KOPT-K1 (cell line): Measurements from ENCODE around the gene ZNF692.

Experiments used
- H3K27ac ChIP-seq: fragments of 200-600 bp; sonication (generic); 2 replicates; pipeline ENCODE4 v1.5.1; 2016; ENCODE audit warnings: antibody characterized with exemption, mild to moderate bottlenecking, low read depth, low read length; ENCODE audit not compliant: poor library complexity, severe bottlenecking
- H3K36me3 ChIP-seq: fragments of 200-600 bp; sonication (generic); 2 replicates; pipeline ENCODE4 v1.5.1; 2017; ENCODE audit warnings: antibody characterized with exemption, mild to moderate bottlenecking, low read length, moderate library complexity; ENCODE audit not compliant: insufficient read depth
- H3K9me3 ChIP-seq: fragments of 200-600 bp; sonication (generic); 2 replicates; pipeline ENCODE4 v1.5.1; 2017; ENCODE audit warnings: antibody characterized with exemption, low read length, mild to moderate bottlenecking; ENCODE audit not compliant: insufficient read depth, poor library complexity, severe bottlenecking

Gene ZNF692

GRCh38 chr1:248825909-248826760 lies 32.8 kb downstream of the ZNF692 start, which contains the start of gene SH3BP5L:
Gene SH3BP5L, minus strand, starts transcription at chr1:248825915. Its CDS starts 980 bp downstream, at chr1:248824935.
- peak within 1 kb of the TSS; percentile 88 for H3K27ac ChIP-seq
- H3K36me3 ChIP-seq: peaks cover 25% of the 10 kb centered on the region
- no peaks in the 10 kb centered on the region for H3K9me3 ChIP-seq

DNA sequence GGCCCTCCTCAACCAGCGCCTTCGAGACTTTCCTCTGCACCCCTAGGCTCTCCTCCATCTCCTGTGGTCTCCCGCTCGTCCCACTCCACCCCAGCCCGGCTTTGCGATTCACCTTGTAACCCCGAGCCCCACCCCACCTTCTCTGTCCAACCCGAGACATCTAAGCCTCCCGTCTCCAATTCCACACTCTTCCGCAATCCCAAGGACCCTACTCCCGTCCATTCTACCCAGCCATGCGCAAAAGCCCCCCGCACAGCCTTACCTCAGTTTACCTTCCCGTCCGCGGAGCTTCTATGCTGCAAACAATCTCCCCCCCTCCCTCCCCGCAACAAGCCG lies 33.3 kb downstream of the ZNF692 start:
- no peaks in the 10 kb centered on the region for H3K9me3 ChIP-seq
- H3K27ac ChIP-seq: peak overlapping the region; percentile 88
- peaks cover 31% of the 10 kb centered on the region for H3K36me3 ChIP-seq

GRCh38 chr1:248825136-248825535 lies 33.7 kb downstream of the ZNF692 start:
- no peaks in the 10 kb centered on the region for H3K9me3 ChIP-seq
- H3K27ac ChIP-seq: peak overlapping the region; percentile 88
- peaks cover 35% of the 10 kb centered on the region for H3K36me3 ChIP-seq

GRCh38 chr1:248824701-248825100 lies 34.2 kb downstream of the ZNF692 start:
- no peaks in the 10 kb centered on the region for H3K9me3 ChIP-seq
- H3K36me3 ChIP-seq: peaks cover 38% of the 10 kb centered on the region
- no peak overlapping the region for H3K27ac ChIP-seq

GRCh38 chr1:248824301-248824700 lies 34.6 kb downstream of the ZNF692 start:
- H3K9me3 ChIP-seq: no peaks in the 10 kb centered on the region
- peaks cover 38% of the 10 kb centered on the region for H3K36me3 ChIP-seq
- H3K27ac ChIP-seq: no peak overlapping the region

- no peaks in the 10 kb centered on the region for H3K9me3 ChIP-seq
- H3K27ac ChIP-seq: no peak overlapping the region
- H3K36me3 ChIP-seq: peaks cover 43% of the 10 kb centered on the region
Observed at GRCh38 chr1:248823517-248824001, 35.3 kb downstream of the ZNF692 start.

DNA sequence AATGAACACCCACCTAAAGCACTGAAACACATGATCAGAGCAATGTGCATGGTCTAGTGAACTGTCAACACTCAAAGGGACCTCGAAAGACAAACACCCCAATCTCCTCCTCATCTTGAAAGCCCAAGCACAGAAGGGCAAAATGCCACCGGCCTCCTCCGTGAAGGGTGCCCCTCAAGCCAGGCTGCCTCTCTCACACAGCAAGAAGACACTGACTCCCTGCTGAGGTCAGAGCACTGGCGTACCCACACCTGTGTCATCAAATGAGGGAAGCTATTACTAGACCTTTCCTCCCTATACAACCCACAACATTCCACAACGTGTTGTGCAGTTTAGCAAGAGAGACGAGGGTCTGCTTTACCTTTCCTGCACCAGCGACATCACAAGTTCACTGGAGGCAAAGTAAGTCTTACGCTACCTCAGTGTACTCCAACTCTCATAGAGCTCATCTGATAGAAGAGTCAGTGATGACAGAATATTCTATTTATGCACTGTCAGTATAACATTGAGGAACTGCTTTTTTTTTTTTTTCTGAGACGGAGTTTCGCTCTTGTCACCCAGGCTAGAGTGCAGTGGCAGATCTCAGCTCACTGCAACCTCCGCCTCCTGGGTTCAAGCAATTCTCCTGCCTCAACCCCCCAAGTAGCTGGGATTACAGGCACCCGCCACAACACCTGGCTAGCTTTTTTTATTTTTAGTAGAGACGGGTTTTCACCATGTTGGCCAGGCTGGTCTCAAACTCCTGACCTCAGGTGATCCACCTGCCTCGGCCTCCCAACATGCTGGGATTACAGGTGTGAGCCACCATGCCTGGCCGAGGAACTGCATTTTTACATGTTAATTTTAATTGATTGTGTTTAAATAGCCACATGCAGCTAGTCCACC lies 36.5 kb downstream of the ZNF692 start:
- no peak overlapping the region for H3K27ac ChIP-seq
- H3K36me3 ChIP-seq: peaks cover 50% of the 10 kb centered on the region
- no peaks in the 10 kb centered on the region for H3K9me3 ChIP-seq

GRCh38 chr1:248821641-248822040 lies 37.2 kb downstream of the ZNF692 start:
- H3K9me3 ChIP-seq: no peaks in the 10 kb centered on the region
- peaks cover 57% of the 10 kb centered on the region for H3K36me3 ChIP-seq
- no peak overlapping the region for H3K27ac ChIP-seq

DNA sequence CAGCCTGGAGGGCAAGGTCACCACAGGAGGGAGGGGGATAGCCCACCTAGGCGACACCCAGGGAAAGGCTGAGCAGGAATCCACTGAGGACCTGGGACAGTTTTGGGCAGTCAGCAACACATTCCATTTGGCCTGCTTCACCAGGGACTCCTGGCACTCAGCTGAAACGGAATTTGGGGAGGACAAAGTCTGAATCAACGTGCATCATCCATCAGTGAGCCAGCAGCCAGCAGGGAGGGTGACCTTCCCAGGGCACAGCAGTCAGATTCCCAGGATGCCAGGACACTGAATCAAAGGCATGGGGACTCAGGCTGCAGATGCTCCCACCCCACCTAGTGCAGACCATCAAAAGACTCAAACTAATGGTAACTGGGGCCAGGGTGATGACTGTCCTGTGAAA lies 37.8 kb downstream of the ZNF692 start:
- Histone ChIP-seq H3K36me3 (peaks cover 63% of the 10 kb centered on the region), H3K27ac (no peak overlapping the region)

GRCh38 chr1:248820041-248820585 lies 38.8 kb downstream of the ZNF692 start:
- Histone ChIP-seq H3K36me3 (peaks cover 72% of the 10 kb centered on the region), H3K27ac (no peak overlapping the region), H3K9me3 (no peaks in the 10 kb centered on the region)

More for the DNA sequence above, 37.8 kb downstream of the ZNF692 start:
- no peaks in the 10 kb centered on the region for H3K9me3 ChIP-seq

DNA sequence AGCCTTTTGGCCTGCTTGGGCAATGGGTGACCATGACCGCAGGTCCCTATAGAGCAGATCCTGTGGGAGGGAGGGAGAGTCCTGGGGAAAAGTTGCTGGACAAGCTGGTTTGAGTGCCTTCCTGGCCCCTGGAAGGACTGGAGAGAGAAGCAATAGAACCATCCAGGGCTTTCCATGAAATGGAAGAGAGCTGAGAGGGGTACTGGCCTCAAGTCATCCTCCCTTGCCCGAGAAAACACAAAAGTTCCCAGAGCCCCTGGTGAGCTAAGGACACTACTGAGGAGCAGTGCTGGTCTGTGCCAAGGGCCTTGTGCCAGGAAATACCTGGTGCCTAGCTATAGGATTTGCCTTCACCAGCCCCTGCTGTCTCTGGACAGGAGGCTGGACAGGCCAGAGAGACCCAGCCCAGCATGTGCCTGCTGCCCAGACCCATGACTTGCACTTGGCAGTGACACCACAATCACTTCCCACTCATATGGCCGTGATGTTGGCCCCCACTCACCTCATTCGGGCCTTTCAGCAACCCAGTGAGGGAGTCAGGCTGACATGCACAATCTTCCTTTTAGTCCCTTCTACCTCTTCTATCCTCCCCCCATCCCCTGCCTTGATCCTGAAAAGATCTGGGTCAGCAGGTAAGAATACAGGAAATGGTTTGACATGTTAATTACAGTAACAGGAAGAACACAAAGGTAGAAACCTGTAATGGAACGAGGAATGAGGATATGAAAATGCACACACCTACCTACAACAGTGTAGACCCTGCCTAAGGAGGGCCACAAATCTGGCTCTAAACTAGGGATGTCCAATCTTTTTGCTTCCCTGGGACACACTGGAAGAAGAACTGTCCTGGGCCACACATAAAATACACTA lies 40.1 kb downstream of the ZNF692 start:
- Histone ChIP-seq H3K27ac (no peak overlapping the region), H3K9me3 (no peaks in the 10 kb centered on the region), H3K36me3 (peaks cover 77% of the 10 kb centered on the region)

- H3K9me3 ChIP-seq: no peaks in the 10 kb centered on the region
- H3K36me3 ChIP-seq: peaks cover 85% of the 10 kb centered on the region
- H3K27ac ChIP-seq: no peak overlapping the region
Observed at GRCh38 chr1:248817065-248817464, 41.8 kb downstream of the ZNF692 start.

GRCh38 chr1:248816042-248816851 lies 42.6 kb downstream of the ZNF692 start:
- Histone ChIP-seq H3K9me3 (no peaks in the 10 kb centered on the region), H3K36me3 (peaks cover 85% of the 10 kb centered on the region), H3K27ac (no peak overlapping the region)
